ENCODE measurements around the gene HSD17B1. TPM values are rescaled to one million over a fixed set of nuclear protein-coding genes. Genes with fewer than 3 reads are reported as not detected.

HSD17B1 gene
- total RNA-seq, 6 experiments from 2014 or later = 0.31 to 1.1 (median 0.87) TPM

DNA sequence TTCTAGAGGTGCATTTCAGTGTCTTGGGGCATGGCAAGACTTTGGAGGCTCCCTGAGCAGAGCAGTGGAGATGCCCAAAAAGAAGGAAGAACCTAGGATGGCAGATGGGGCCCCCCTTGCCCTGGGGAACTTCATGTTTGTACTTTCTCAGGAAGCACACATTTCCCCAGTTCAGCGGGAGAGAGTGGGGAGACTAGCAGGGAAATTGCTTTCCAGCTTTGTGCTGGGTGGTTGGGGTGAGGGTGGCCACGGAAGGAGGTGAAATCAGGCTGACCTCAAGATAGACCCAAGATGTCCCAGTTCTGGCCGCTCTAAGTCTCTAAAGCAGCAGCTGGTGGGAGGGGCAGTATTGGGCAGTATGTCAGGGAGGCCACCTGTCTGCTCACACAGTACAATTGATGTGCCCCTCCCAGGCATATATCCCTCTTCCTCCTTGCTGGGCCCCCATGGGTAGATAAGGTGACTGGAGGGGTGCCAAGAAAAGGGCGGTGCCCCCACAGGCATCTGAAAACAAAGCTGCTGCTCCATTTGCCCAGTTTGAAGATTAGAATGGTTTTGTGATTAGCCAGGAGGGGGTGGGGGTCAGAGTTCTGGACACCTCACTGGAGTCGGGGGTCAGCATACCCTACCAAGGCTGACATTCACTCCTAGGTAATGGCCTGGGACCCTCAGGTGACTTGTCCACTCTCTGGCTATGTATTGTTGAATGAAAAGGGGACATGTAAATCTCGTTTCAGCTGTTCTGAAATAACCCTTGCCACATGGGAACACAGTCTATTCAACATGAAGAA is 33.8 kb upstream of the HSD17B1 start:
- no peak overlapping the region for H3K4me3 ChIP-seq
- WGBS (ENCODE audit: insufficient coverage, low coverage, low lambda C conversion rate, missing lambda C conversion rate) = 37% methylated on average over 5 of the region's 6 CpGs
- ATAC-seq (peak in 2 of 4 donors; percentile 1 to 3), DNase-seq (peak in 1 of 3 donors; percentile 34)
- no peaks in the 10 kb centered on the region for H3K27me3 ChIP-seq
- H3K9me3 ChIP-seq = no peaks in the 10 kb centered on the region
- intact Hi-C loops (cut with DNase I) = loop anchor here (5.0 to 10.0 kb wide), 2 partner anchors 102 to 194 kb away; no protein-coding TSS in a partner anchor
- TF ChIP-seq, protein P1, sequence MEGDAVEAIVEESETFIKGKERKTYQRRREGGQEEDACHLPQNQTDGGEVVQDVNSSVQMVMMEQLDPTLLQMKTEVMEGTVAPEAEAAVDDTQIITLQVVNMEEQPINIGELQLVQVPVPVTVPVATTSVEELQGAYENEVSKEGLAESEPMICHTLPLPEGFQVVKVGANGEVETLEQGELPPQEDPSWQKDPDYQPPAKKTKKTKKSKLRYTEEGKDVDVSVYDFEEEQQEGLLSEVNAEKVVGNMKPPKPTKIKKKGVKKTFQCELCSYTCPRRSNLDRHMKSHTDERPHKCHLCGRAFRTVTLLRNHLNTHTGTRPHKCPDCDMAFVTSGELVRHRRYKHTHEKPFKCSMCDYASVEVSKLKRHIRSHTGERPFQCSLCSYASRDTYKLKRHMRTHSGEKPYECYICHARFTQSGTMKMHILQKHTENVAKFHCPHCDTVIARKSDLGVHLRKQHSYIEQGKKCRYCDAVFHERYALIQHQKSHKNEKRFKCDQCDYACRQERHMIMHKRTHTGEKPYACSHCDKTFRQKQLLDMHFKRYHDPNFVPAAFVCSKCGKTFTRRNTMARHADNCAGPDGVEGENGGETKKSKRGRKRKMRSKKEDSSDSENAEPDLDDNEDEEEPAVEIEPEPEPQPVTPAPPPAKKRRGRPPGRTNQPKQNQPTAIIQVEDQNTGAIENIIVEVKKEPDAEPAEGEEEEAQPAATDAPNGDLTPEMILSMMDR (IDR thresholded peaks at IDR 0.05) = no peak
- TF ChIP-seq POLR2A (IDR thresholded peaks at IDR 0.05) = no peak
- peaks cover 0 to 10% (median 3%) of the 10 kb centered on the region in 4 donors for H3K36me3 ChIP-seq
- peaks cover 0 to 46% (median 13%) of the 10 kb centered on the region in 4 donors for H3K4me1 ChIP-seq
- H3K27ac ChIP-seq = peak overlapping the region; percentile 89 to 93 (median 92)

DNA sequence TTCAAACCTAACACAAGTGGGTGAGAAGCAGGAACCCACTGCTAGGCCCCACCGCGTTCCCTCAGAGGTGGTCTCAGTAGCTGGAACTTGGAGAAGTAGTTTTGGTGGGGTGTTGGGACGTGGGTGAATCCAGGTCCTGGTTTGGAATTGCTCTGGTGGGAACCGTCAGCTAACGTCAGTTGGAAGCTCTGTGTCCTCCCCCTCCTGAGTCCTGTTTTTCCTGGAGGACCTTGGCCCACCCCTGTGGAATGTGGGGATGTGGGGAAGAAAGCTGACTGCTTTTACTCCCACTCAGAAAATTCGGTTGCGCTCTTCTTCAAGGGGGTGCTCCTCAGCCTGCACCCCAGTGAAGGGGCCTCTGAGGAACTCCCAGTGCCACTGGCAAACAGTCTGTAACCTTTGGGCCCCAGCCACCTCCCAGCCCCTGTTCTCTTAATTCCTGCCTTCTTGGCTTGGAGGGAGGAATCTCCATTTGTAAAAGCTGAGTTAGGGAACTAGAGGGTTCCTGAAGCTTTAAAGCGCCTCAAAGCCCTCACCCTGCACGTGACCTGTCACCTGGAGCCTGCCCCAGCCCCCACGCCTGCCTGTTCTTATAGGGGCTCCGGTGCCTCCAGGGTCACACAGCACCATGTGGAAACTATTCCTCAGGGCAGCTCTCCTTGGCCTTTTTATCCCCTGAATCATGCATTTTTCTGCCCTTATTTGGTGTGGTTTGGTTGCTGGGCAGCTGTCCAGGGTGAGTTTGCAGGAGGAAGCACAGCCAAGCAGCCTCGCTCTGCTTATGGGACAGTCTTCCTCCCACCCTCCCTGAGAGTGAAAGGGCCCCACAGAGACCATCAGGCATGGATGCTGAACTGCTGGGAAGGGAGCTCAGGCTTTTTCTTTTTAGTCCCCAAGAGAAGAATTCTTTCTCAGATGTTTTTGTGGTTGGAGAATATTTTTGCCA is 32.9 kb upstream of the HSD17B1 start:
- intact Hi-C loops (cut with DNase I) = loop anchor here (5.0 to 10.0 kb wide), 2 partner anchors 103 to 195 kb away; no protein-coding TSS in a partner anchor
- H3K4me3 ChIP-seq = no peak overlapping the region
- ATAC-seq (peak; percentile 56 to 72 (median 65)), DNase-seq (peak; percentile 87 to 90 (median 89))
- H3K27ac ChIP-seq = peak overlapping the region; percentile 89 to 93 (median 92)
- WGBS (ENCODE audit: insufficient coverage, low coverage, low lambda C conversion rate, missing lambda C conversion rate) = 43% methylated on average over 9 of the region's 12 CpGs
- peaks cover 0 to 47% (median 15%) of the 10 kb centered on the region in 4 donors for H3K4me1 ChIP-seq
- no peaks in the 10 kb centered on the region for H3K9me3 ChIP-seq
- H3K36me3 ChIP-seq = peaks cover 0 to 1% (median under 1%) of the 10 kb centered on the region in 4 donors
- H3K27me3 ChIP-seq = no peaks in the 10 kb centered on the region
- peak; percentile 16 for TF ChIP-seq POLR2A (IDR thresholded peaks at IDR 0.05)
- TF ChIP-seq, protein P1 (IDR thresholded peaks at IDR 0.05) = no peak

DNA sequence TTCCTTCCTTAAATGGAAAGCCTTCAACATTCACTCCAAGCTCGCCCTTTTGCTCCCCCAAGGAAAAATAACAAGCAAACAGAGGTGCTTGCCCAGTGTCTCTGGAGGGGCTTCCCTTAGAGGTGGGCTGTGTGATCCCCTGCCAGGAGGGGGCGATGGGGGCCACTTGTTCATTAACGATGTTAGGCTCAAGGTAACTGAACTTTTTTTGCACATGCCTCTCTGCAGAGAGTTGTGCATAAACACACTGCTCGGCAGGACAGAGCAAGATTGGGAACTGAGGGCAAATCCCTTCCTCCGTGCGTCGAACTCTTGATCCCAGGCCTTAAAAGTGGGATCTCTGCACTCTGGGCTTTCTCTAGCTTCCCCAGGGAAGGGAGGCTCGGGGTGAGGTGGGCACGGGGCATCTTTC is 32.2 kb upstream of the HSD17B1 start:
- H3K9me3 ChIP-seq = no peaks in the 10 kb centered on the region
- no peak for TF ChIP-seq POLR2A (IDR thresholded peaks at IDR 0.05)
- TF ChIP-seq, protein P1 (IDR thresholded peaks at IDR 0.05) = peak in 2 of 4 donors; percentile 16 to 17
- no peak for DNase-seq
- 43% methylated on average over 4 of the region's 9 CpGs for WGBS (ENCODE audit: insufficient coverage, low coverage, low lambda C conversion rate, missing lambda C conversion rate)
- intact Hi-C loops (cut with DNase I) = no loop called here
- H3K27me3 ChIP-seq = no peaks in the 10 kb centered on the region
- H3K36me3 ChIP-seq = no peaks in the 10 kb centered on the region
- H3K4me1 ChIP-seq = peaks cover 0 to 51% (median 17%) of the 10 kb centered on the region in 4 donors
- H3K27ac ChIP-seq = peak overlapping the region; percentile 77 to 92 (median 89)
- no peak for ATAC-seq
- no peak overlapping the region for H3K4me3 ChIP-seq

DNA sequence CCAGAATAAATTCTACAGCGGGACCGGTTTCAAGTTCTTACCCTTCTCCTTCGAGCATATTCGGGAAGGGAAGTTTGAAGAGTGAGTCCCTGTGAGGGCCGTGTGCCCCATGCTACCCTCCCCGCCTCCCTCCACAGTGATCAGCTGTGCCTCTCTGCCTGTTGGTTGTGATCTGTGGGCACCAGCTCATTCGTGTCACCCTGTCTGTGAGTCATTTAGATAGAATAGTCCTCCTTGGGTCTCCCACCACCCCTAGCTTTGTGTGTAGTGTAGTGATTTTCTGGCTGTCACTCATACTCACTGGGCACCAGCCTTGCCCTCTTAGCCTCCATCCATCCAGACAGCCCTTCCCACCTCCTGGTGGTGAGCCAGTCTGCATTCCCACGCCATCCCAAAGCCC is 31.7 kb upstream of the HSD17B1 start:
- WGBS (ENCODE audit: insufficient coverage, low coverage, low lambda C conversion rate, missing lambda C conversion rate) = 60% methylated on average over 4 of the region's 8 CpGs
- ATAC-seq (no peak), DNase-seq (no peak)
- Histone ChIP-seq H3K4me1 (peaks cover 0 to 51% (median 17%) of the 10 kb centered on the region in 4 donors), H3K27ac (peak overlapping the region; percentile 77 to 92 (median 89)), H3K9me3 (no peaks in the 10 kb centered on the region), H3K27me3 (no peaks in the 10 kb centered on the region), H3K4me3 (no peak overlapping the region), H3K36me3 (no peaks in the 10 kb centered on the region)
- intact Hi-C loops (cut with DNase I) = no loop called here
- TF ChIP-seq POLR2A (IDR thresholded peaks at IDR 0.05) = no peak
- TF ChIP-seq, protein P1 (IDR thresholded peaks at IDR 0.05) = no peak
